Measurements from ENCODE around the gene BCOR.

DNA sequence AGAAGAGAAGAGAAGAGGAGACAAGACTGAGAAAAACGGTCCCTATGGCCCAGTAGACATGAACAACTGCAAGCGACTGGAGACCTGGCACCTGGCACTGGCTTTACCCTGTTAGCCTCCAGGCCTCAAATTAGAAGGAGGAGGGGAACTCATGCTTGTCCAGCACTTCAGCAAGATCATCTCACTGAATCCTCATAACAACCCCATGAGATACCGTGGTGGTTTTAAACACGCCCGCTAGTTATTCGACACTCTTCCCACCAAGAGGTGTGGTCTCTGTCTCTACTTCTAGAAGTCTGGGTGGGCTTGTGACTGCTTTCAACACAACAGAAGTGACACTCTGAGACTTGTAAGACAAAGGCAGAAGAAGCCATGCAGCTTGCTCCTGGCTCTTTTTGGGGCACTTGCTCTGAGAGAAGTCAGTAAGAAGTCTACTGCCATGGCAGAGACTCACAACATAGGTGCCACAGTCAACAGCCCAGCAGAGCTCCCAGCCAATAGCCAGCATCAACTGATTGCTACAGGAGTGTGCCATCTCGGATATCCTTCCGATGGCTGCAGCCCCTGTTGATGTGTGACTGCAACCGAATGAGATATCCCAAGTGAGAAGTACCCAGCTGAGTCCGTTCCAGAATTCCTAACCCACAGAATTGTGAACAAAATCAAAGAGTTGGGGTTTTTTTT, 34.0 kb upstream of the BCOR start:
- TF ChIP-seq EZH2phosphoT487 (IDR thresholded peaks at IDR 0.05; ENCODE audit: borderline replicate concordance, low read depth) (no peak), PBX3 (IDR thresholded peaks at IDR 0.05) (no peak), POLR2AphosphoS5 (IDR thresholded peaks at IDR 0.05; ENCODE audit: low read depth, low read length) (no peak), NRF1 (IDR thresholded peaks at IDR 0.05; ENCODE audit: low read depth, low read length) (no peak), ZBTB33 (IDR thresholded peaks at IDR 0.05; ENCODE audit: borderline replicate concordance, low read depth) (no peak)
- TF ChIP-seq, protein P1, sequence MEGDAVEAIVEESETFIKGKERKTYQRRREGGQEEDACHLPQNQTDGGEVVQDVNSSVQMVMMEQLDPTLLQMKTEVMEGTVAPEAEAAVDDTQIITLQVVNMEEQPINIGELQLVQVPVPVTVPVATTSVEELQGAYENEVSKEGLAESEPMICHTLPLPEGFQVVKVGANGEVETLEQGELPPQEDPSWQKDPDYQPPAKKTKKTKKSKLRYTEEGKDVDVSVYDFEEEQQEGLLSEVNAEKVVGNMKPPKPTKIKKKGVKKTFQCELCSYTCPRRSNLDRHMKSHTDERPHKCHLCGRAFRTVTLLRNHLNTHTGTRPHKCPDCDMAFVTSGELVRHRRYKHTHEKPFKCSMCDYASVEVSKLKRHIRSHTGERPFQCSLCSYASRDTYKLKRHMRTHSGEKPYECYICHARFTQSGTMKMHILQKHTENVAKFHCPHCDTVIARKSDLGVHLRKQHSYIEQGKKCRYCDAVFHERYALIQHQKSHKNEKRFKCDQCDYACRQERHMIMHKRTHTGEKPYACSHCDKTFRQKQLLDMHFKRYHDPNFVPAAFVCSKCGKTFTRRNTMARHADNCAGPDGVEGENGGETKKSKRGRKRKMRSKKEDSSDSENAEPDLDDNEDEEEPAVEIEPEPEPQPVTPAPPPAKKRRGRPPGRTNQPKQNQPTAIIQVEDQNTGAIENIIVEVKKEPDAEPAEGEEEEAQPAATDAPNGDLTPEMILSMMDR (IDR thresholded peaks at IDR 0.05) = no peak
